Fibroblast of mammary gland (primary cell): ENCODE data around the gene BCL11A.

ENCODE experiments used
- DNase-seq: peaks from one replicate; pipeline ENCODE4 v3.0.0-alpha.2; 2010; ENCODE audit warnings: low read depth
- H3K4me3 ChIP-seq: 2 replicates; pipeline ENCODE4 v1.5.1; 2011; ENCODE audit warnings: low read depth, mild to moderate bottlenecking, low read length, moderate library complexity; ENCODE audit not compliant: control insufficient read depth
- CTCF ChIP-seq: conservative IDR thresholded peaks from 2 replicates; pipeline ENCODE4 v1.5.1; 2011; ENCODE audit warnings: low read depth, low read length, inconsistent platforms; ENCODE audit not compliant: control insufficient read depth, insufficient read depth

The BCL11A gene

GRCh38 chr2:60518567-60518966, 34.9 kb downstream of the BCL11A start:
- no peak for TF ChIP-seq CTCF
- no peak overlapping the region for H3K4me3 ChIP-seq
- no peak for DNase-seq

- DNase-seq = no peak
- no peak for TF ChIP-seq CTCF
- no peak overlapping the region for H3K4me3 ChIP-seq
These were observed 36.0 kb downstream of the BCL11A start for GRCh38 chr2:60517446-60517845.

GRCh38 chr2:60516826-60517225, 36.6 kb downstream of the BCL11A start:
- TF ChIP-seq CTCF = no peak
- H3K4me3 ChIP-seq = no peak overlapping the region
- DNase-seq = no peak

- DNase-seq = peak; percentile 57
- H3K4me3 ChIP-seq = no peak overlapping the region
- no peak for TF ChIP-seq CTCF
These were observed 37.1 kb downstream of the BCL11A start for GRCh38 chr2:60516383-60516811.

- no peak for TF ChIP-seq CTCF
- peak; percentile 46 for DNase-seq
These were observed 37.7 kb downstream of the BCL11A start for GRCh38 chr2:60515721-60516226.

GRCh38 chr2:60513996-60514395, 39.5 kb downstream of the BCL11A start:
- no peak for DNase-seq
- no peak overlapping the region for H3K4me3 ChIP-seq

More at GRCh38 chr2:60515721-60516226, 37.7 kb downstream of the BCL11A start:
- no peak overlapping the region for H3K4me3 ChIP-seq

More at GRCh38 chr2:60513996-60514395, 39.5 kb downstream of the BCL11A start:
- TF ChIP-seq CTCF = no peak
